DOHH2 (cell line): ENCODE measurements around the gene SFXN5.

ENCODE experiments used
- H3F3A ChIP-seq: fragments of 200-600 bp; sonication (generic), shearing (Covaris generic); 2 replicates; pipeline ENCODE4 v1.6.0; 2016; ENCODE audit warnings: antibody characterized with exemption, mild to moderate bottlenecking; ENCODE audit not compliant: control insufficient read depth, insufficient read depth
- H3K27ac ChIP-seq: fragments of 200-600 bp; sonication (generic); 2 replicates; pipeline ENCODE4 v1.5.1; 2014; ENCODE audit warnings: low read depth, mild to moderate bottlenecking, low read length, moderate library complexity
- H3K27me3 ChIP-seq: fragments of 200-600 bp; sonication (generic); 2 replicates; pipeline ENCODE4 v1.6.1; 2014; ENCODE audit warnings: mild to moderate bottlenecking, low read length, mixed read lengths; ENCODE audit not compliant: control insufficient read depth
- H3K36me3 ChIP-seq: fragments of 200-600 bp; sonication (generic); 2 replicates; pipeline ENCODE4 v1.6.1; 2014; ENCODE audit warnings: mild to moderate bottlenecking, low read length, moderate library complexity, mixed read lengths; ENCODE audit not compliant: control insufficient read depth
- H3K4me1 ChIP-seq: fragments of 200-600 bp; sonication (generic); 2 replicates; pipeline ENCODE4 v1.6.1; 2014; ENCODE audit warnings: mild to moderate bottlenecking, low read length, mixed read lengths; ENCODE audit not compliant: control insufficient read depth
- H3K4me2 ChIP-seq: fragments of 200-600 bp; sonication (generic); 2 replicates; pipeline ENCODE4 v1.6.0; 2014; ENCODE audit warnings: mild to moderate bottlenecking, low read length, moderate library complexity
- H3K4me3 ChIP-seq: fragments of 200-600 bp; sonication (generic); 2 replicates; pipeline ENCODE4 v1.5.1; 2014; ENCODE audit warnings: mild to moderate bottlenecking, low read length, mixed read lengths
- H3K79me2 ChIP-seq: fragments of 200-600 bp; sonication (generic); 2 replicates; pipeline ENCODE4 v1.6.1; 2014; ENCODE audit warnings: mild to moderate bottlenecking, low read length, mixed read lengths; ENCODE audit not compliant: control insufficient read depth
- H3K9me2 ChIP-seq: fragments of 200-600 bp; sonication (generic); replicated peaks from 2 replicates; pipeline ENCODE4 v1.6.1; 2014; ENCODE audit warnings: mild to moderate bottlenecking, low read length, mixed read lengths; ENCODE audit not compliant: control insufficient read depth
- H3K9me3 ChIP-seq: fragments of 200-600 bp; sonication (generic); 2 replicates; pipeline ENCODE4 v1.6.1; 2014; ENCODE audit warnings: antibody characterized with exemption, low read length, mixed read lengths; ENCODE audit not compliant: control insufficient read depth, insufficient read depth
- H4K20me1 ChIP-seq: fragments of 200-600 bp; sonication (generic); 2 replicates; pipeline ENCODE4 v1.6.0; 2014; ENCODE audit warnings: low read depth, mild to moderate bottlenecking, antibody characterized with exemption, low read length, moderate library complexity; ENCODE audit not compliant: control insufficient read depth, insufficient read depth
- EZH2phosphoT487 ChIP-seq: fragments of 200-600 bp; sonication (generic); IDR thresholded peaks from 2 replicates; pipeline ENCODE4 v1.6.1; 2017; ENCODE audit warnings: borderline replicate concordance, mild to moderate bottlenecking, antibody characterized with exemption, low read length, moderate library complexity, mixed read lengths
- TF ChIP-seq, protein P1 (sequence below): fragments of 200-600 bp; sonication (generic); IDR thresholded peaks from one replicate; pipeline ENCODE4 v1.5.1; 2014; ENCODE audit warnings: antibody characterized with exemption, mild to moderate bottlenecking, low read depth, low read length; ENCODE audit not compliant: poor library complexity, severe bottlenecking

SFXN5 gene

DNA sequence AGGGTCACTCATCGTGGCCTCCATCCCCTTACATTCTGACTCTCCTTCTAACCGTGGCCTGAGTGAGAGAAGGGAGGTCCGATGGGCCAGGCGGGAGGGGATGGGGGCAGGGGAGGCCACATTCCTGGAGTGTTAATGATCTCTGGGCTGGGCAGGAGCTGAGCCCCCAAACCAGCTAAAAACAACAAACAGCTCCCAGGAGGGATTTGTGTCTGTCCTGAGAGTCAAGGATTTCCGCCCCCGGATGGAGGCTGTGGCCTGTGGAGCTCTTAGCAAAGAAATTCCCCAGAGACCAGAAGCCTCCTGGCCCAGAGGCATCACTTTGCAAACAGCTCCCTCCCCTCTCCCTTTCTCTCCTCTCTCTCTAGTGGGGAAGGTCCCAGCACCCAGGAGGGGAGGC lies 130.7 kb downstream of the SFXN5 start:
- no peaks in the 10 kb centered on the region for H3K27me3 ChIP-seq
- no peaks in the 10 kb centered on the region for H3K79me2 ChIP-seq
- no peak overlapping the region for H3K27ac ChIP-seq
- no peaks in the 10 kb centered on the region for H3K36me3 ChIP-seq
- H4K20me1 ChIP-seq = no peaks in the 10 kb centered on the region
- H3F3A ChIP-seq = no peaks in the 10 kb centered on the region
- H3K4me2 ChIP-seq = no peak overlapping the region
- no peaks in the 10 kb centered on the region for H3K9me2 ChIP-seq
- H3K4me3 ChIP-seq = no peak overlapping the region
- H3K4me1 ChIP-seq = no peaks in the 10 kb centered on the region
- TF ChIP-seq EZH2phosphoT487 = no peak
- TF ChIP-seq, protein P1, sequence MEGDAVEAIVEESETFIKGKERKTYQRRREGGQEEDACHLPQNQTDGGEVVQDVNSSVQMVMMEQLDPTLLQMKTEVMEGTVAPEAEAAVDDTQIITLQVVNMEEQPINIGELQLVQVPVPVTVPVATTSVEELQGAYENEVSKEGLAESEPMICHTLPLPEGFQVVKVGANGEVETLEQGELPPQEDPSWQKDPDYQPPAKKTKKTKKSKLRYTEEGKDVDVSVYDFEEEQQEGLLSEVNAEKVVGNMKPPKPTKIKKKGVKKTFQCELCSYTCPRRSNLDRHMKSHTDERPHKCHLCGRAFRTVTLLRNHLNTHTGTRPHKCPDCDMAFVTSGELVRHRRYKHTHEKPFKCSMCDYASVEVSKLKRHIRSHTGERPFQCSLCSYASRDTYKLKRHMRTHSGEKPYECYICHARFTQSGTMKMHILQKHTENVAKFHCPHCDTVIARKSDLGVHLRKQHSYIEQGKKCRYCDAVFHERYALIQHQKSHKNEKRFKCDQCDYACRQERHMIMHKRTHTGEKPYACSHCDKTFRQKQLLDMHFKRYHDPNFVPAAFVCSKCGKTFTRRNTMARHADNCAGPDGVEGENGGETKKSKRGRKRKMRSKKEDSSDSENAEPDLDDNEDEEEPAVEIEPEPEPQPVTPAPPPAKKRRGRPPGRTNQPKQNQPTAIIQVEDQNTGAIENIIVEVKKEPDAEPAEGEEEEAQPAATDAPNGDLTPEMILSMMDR = no peak
- no peaks in the 10 kb centered on the region for H3K9me3 ChIP-seq

DNA sequence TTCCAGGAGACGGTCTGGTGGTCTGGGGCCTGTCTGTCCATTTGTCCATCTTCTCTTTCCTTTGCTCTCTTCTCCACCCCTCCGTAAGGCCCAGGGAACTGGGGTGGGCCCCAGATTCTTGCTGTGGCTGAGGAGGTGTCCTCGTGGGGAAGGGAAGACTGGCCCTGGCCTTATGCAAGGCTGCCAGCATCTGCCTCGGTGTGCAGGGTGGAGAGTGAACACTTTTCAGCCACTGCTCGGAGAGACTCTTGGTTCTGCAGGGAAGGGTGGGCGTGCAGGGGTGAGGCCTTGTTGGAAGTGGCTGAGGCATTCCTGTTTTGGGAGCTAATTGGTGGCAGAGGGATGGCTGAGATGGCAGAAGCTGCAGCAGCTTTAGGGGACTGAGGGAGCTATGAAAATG lies 131.2 kb downstream of the SFXN5 start:
- H3K4me2 ChIP-seq = no peak overlapping the region
- H3F3A ChIP-seq = no peaks in the 10 kb centered on the region
- TF ChIP-seq, protein P1 = no peak
- no peaks in the 10 kb centered on the region for H3K27me3 ChIP-seq
- no peaks in the 10 kb centered on the region for H3K79me2 ChIP-seq
- H3K9me2 ChIP-seq = no peaks in the 10 kb centered on the region
- no peaks in the 10 kb centered on the region for H4K20me1 ChIP-seq
- H3K4me3 ChIP-seq = no peak overlapping the region
- H3K9me3 ChIP-seq = no peaks in the 10 kb centered on the region
- no peak overlapping the region for H3K27ac ChIP-seq
- no peaks in the 10 kb centered on the region for H3K36me3 ChIP-seq
- H3K4me1 ChIP-seq = no peaks in the 10 kb centered on the region

DNA sequence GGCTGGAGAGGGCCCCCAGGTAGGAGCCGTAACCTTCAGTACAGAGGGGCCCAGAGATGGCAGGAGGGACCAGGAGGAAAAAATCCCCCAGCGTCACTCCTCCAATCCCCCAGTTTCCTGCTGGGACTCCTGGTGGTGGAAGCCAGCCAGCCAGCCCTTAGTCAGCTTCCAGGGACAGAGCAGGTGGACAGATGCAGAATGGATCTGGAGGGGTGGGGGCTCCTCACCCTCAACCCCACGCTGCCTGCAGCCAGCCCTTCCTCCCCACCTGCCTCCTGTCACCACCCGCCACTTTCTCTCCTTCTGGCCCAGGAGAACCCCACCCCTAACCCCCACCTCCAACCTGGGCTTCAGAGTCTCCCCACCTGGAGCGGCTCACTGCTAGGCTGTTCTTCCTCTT lies 133.1 kb downstream of the SFXN5 start:
- H3K4me1 ChIP-seq = no peaks in the 10 kb centered on the region
- no peaks in the 10 kb centered on the region for H3K9me3 ChIP-seq
- no peaks in the 10 kb centered on the region for H3K9me2 ChIP-seq
- no peaks in the 10 kb centered on the region for H4K20me1 ChIP-seq
- no peak overlapping the region for H3K27ac ChIP-seq
- TF ChIP-seq EZH2phosphoT487 = no peak
- TF ChIP-seq, protein P1 = no peak
- H3F3A ChIP-seq = no peaks in the 10 kb centered on the region
- no peak overlapping the region for H3K4me3 ChIP-seq
- H3K79me2 ChIP-seq = no peaks in the 10 kb centered on the region
- H3K36me3 ChIP-seq = no peaks in the 10 kb centered on the region
- no peaks in the 10 kb centered on the region for H3K27me3 ChIP-seq
- H3K4me2 ChIP-seq = no peak overlapping the region

DNA sequence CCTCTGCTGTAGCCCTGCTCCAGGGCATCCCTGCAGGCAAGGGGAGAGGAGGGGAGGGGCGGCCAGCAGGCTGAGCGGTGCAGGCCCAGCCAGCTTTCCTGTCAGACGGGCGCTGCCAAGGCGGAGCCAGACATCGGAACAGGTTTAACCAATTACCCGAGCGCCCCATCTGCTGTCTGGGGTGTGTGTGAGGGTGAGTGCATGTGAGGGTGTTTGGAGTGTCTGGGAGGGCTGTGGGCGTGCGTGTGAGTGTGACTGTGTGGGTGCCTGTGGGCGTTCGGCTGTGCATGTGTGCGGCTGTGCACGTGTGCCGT lies 134.2 kb downstream of the SFXN5 start:
- Histone ChIP-seq H3K4me3 (no peak overlapping the region), H3K9me2 (no peaks in the 10 kb centered on the region), H3K4me2 (no peak overlapping the region)

More for the DNA sequence above, 134.2 kb downstream of the SFXN5 start:
- no peaks in the 10 kb centered on the region for H3K36me3 ChIP-seq
- no peaks in the 10 kb centered on the region for H3K9me3 ChIP-seq
- peaks cover 2% of the 10 kb centered on the region; the same call in 1 of the 2 replicates for H3K27me3 ChIP-seq
- no peaks in the 10 kb centered on the region for H3K4me1 ChIP-seq
- TF ChIP-seq, protein P1 = no peak
- TF ChIP-seq EZH2phosphoT487 = no peak
- no peaks in the 10 kb centered on the region for H3F3A ChIP-seq
- no peaks in the 10 kb centered on the region for H4K20me1 ChIP-seq
- H3K27ac ChIP-seq = no peak overlapping the region
- H3K79me2 ChIP-seq = no peaks in the 10 kb centered on the region
